SK-N-SH (cell line): ENCODE results near the gene PLCB1.

Experiments used
- CTCF ChIP-seq: fragments of 200-600 bp; sonication (generic); IDR thresholded peaks from 2 replicates; pipeline ENCODE4 v1.6.1; 2017; ENCODE audit warnings: antibody characterized with exemption, mild to moderate bottlenecking, moderate library complexity
- EZH2phosphoT487 ChIP-seq: fragments of 200-600 bp; sonication (generic); IDR thresholded peaks from 2 replicates; pipeline ENCODE4 v1.6.1; 2017; ENCODE audit warnings: low read depth, mixed run types, mild to moderate bottlenecking, antibody characterized with exemption, moderate library complexity, borderline replicate concordance
- GABPA ChIP-seq: IDR thresholded peaks from 2 replicates; pipeline ENCODE4 v1.4.0; 2012; ENCODE audit warnings: low read depth, mild to moderate bottlenecking
- POLR2AphosphoS5 ChIP-seq: IDR thresholded peaks from 2 replicates; pipeline ENCODE4 v1.6.1; 2012; ENCODE audit warnings: low read depth, low read length
- SMC3 ChIP-seq: IDR thresholded peaks from 2 replicates; pipeline ENCODE4 v1.6.1; 2012; ENCODE audit warnings: low read depth, low read length, improper control_type of control experiment
- ZBTB33 ChIP-seq: IDR thresholded peaks from 2 replicates; pipeline ENCODE4 v1.4.0; 2012; ENCODE audit warnings: low read depth, borderline replicate concordance

- TF ChIP-seq CTCF = no peak
- no peak for TF ChIP-seq ZBTB33
- no peak for TF ChIP-seq POLR2AphosphoS5
- no peak for TF ChIP-seq GABPA
- TF ChIP-seq EZH2phosphoT487 = no peak
- TF ChIP-seq SMC3 = no peak
These were observed 522.4 kb downstream of the PLCB1 start for GRCh38 chr20:8654486-8654885.
